H9 (cell line): Measurements from ENCODE around the gene NKAIN2. TPM values are rescaled to one million over a fixed set of nuclear protein-coding genes. Genes with fewer than 3 reads are reported as not detected.

Experiments used
- DNase-seq: peaks from one replicate; pipeline ENCODE4 v3.0.0-alpha.2; 2017
- H2AFZ ChIP-seq: one replicate; pipeline ENCODE4 v1.6.1; 2013; ENCODE audit warnings: mild to moderate bottlenecking, low read length, control low read depth, moderate library complexity
- H2AK5ac ChIP-seq: 2 replicates; pipeline ENCODE4 v1.6.1; 2013; ENCODE audit warnings: low read length, control low read depth, mixed read lengths; ENCODE audit not compliant: insufficient read length
- H2BK120ac ChIP-seq: one replicate; pipeline ENCODE4 v1.6.1; 2013; ENCODE audit warnings: low read depth, mild to moderate bottlenecking, low read length, control low read depth, inconsistent platforms; ENCODE audit not compliant: poor library complexity, severe bottlenecking
- H2BK12ac ChIP-seq: 2 replicates; pipeline ENCODE4 v1.6.1; 2013; ENCODE audit warnings: low read length, control low read depth, mixed read lengths, low read depth; ENCODE audit not compliant: insufficient read length
- H2BK15ac ChIP-seq: 2 replicates; pipeline ENCODE4 v1.6.1; 2013; ENCODE audit warnings: low read depth, low read length, control low read depth
- H2BK20ac ChIP-seq: one replicate; pipeline ENCODE4 v1.6.1; 2013; ENCODE audit warnings: low read depth, mild to moderate bottlenecking, low read length, control low read depth, inconsistent platforms; ENCODE audit not compliant: poor library complexity, severe bottlenecking
- H2BK5ac ChIP-seq: 2 replicates; pipeline ENCODE4 v1.6.1; 2013; ENCODE audit warnings: low read length, control low read depth, mixed read lengths; ENCODE audit not compliant: insufficient read length
- H3K14ac ChIP-seq: 2 replicates; pipeline ENCODE4 v1.6.1; 2013; ENCODE audit warnings: low read length, control low read depth; ENCODE audit not compliant: insufficient read depth
- H3K18ac ChIP-seq: 2 replicates; pipeline ENCODE4 v1.6.1; 2013; ENCODE audit warnings: low read depth, mild to moderate bottlenecking, mixed read lengths, low read length, control low read depth; ENCODE audit not compliant: insufficient read length
- H3K23ac ChIP-seq: 2 replicates; pipeline ENCODE4 v1.6.1; 2013; ENCODE audit warnings: low read length, control low read depth, mixed read lengths, low read depth; ENCODE audit not compliant: insufficient read length
- H3K23me2 ChIP-seq: 2 replicates; pipeline ENCODE4 v1.6.1; 2013; ENCODE audit warnings: low read depth, mild to moderate bottlenecking, mixed read lengths, low read length, control low read depth; ENCODE audit not compliant: insufficient read length, poor library complexity, severe bottlenecking
- H3K27ac ChIP-seq: 2 replicates; pipeline ENCODE4 v1.5.1; 2013; ENCODE audit warnings: low read length, control low read depth, mixed read lengths, low read depth; ENCODE audit not compliant: insufficient read length
- H3K27me3 ChIP-seq: 2 replicates; pipeline ENCODE4 v1.6.1; 2013; ENCODE audit warnings: low read length, control low read depth, inconsistent platforms; ENCODE audit not compliant: insufficient read depth
- H3K4ac ChIP-seq: 2 replicates; pipeline ENCODE4 v1.6.1; 2013; ENCODE audit warnings: low read depth, mild to moderate bottlenecking, control low read depth, inconsistent platforms, low read length, moderate library complexity
- H3K4me1 ChIP-seq: 2 replicates; pipeline ENCODE4 v1.6.1; 2013; ENCODE audit warnings: low read length, control low read depth, inconsistent platforms; ENCODE audit not compliant: insufficient read depth
- H3K4me2 ChIP-seq: 2 replicates; pipeline ENCODE4 v1.6.1; 2013; ENCODE audit warnings: low read length, control low read depth, mixed read lengths; ENCODE audit not compliant: insufficient read length, insufficient read depth
- H3K56ac ChIP-seq: 2 replicates; pipeline ENCODE4 v1.6.1; 2013; ENCODE audit warnings: low read depth, mild to moderate bottlenecking, mixed read lengths, low read length, control low read depth; ENCODE audit not compliant: insufficient read length
- H3K79me1 ChIP-seq: 2 replicates; pipeline ENCODE4 v1.6.1; 2013; ENCODE audit warnings: low read depth, mild to moderate bottlenecking, moderate library complexity, low read length, control low read depth, inconsistent platforms; ENCODE audit not compliant: insufficient read depth, poor library complexity, severe bottlenecking
- H3K79me2 ChIP-seq: 2 replicates; pipeline ENCODE4 v1.6.1; 2013; ENCODE audit warnings: low read length, control low read depth, inconsistent platforms; ENCODE audit not compliant: insufficient read depth
- H3K9ac ChIP-seq: 2 replicates; pipeline ENCODE4 v1.6.1; 2013; ENCODE audit warnings: low read length, control low read depth, mixed read lengths; ENCODE audit not compliant: insufficient read length; ENCODE audit errors: extremely low read depth
- H3K9me3 ChIP-seq: one replicate; pipeline ENCODE4 v1.6.1; 2013; ENCODE audit warnings: low read depth, low read length, inconsistent platforms; ENCODE audit not compliant: control insufficient read depth
- H3T11ph ChIP-seq: one replicate; pipeline ENCODE4 v1.6.1; 2013; ENCODE audit warnings: mild to moderate bottlenecking, low read length, control low read depth, inconsistent platforms
- H4K20me1 ChIP-seq: one replicate; pipeline ENCODE4 v1.6.1; 2013; ENCODE audit not compliant: control insufficient read depth, insufficient read length, insufficient read depth
- H4K5ac ChIP-seq: 2 replicates; pipeline ENCODE4 v1.6.1; 2013; ENCODE audit warnings: low read depth, mild to moderate bottlenecking, mixed read lengths, low read length, control low read depth; ENCODE audit not compliant: insufficient read length
- H4K8ac ChIP-seq: replicated peaks from 2 replicates; pipeline ENCODE4 v1.6.1; 2013; ENCODE audit warnings: low read length, control low read depth, mixed read lengths, low read depth; ENCODE audit not compliant: insufficient read length
- H4K91ac ChIP-seq: 2 replicates; pipeline ENCODE4 v1.6.1; 2013; ENCODE audit warnings: low read depth, mild to moderate bottlenecking, moderate library complexity, mixed read lengths, low read length, control low read depth; ENCODE audit not compliant: insufficient read length
- H3K27ac Mint-ChIP-seq, 3 experiments: 2 replicates in 2 of 3; 3 replicates in 1 of 3; pipeline ENCODE4 v1.8.0; 2020 to 2021; ENCODE audit warnings: mixed read lengths in 3 of 3, mild to moderate bottlenecking in 1 of 3, moderate library complexity in 1 of 3
- H3K27me3 Mint-ChIP-seq: 2 replicates; pipeline ENCODE4 v1.8.0; 2021; ENCODE audit warnings: low read depth, mild to moderate bottlenecking, moderate library complexity, mixed read lengths
- H3K36me3 Mint-ChIP-seq, 3 experiments: 2 replicates in 2 of 3; 3 replicates in 1 of 3; pipeline ENCODE4 v1.8.0; 2020 to 2021; ENCODE audit warnings: low read depth in 3 of 3, mixed read lengths in 3 of 3; ENCODE audit not compliant: insufficient read depth in 1 of 3
- H3K4me1 Mint-ChIP-seq, 2 experiments: 2 replicates each; pipeline ENCODE4 v1.8.0; 2020; ENCODE audit warnings: mixed read lengths in 2 of 2
- H3K4me3 Mint-ChIP-seq, 2 experiments: 2 replicates in 1 of 2; 3 replicates in 1 of 2; pipeline ENCODE4 v1.8.0; 2020 to 2021; ENCODE audit warnings: mild to moderate bottlenecking in 2 of 2, mixed read lengths in 2 of 2, moderate library complexity in 1 of 2
- H3K9me3 Mint-ChIP-seq, 2 experiments: 2 replicates in 1 of 2; 3 replicates in 1 of 2; pipeline ENCODE4 v1.8.0; 2020; ENCODE audit warnings: mild to moderate bottlenecking in 2 of 2, mixed read lengths in 2 of 2, moderate library complexity in 1 of 2
- WGBS: extraction: QIAGEN DNeasy Blood & Tissue Kit; methylation state at CpG from one replicate; pipeline ENCODE4 v1.1.7; 2013; ENCODE audit warnings: missing lambda C conversion rate, low lambda C conversion rate, mixed read lengths; ENCODE audit not compliant: insufficient read length; ENCODE audit errors: extremely low coverage; 5-methylcytosine and 5-hydroxymethylcytosine counted together
- total RNA-seq: library from RNA; stranded (reverse); gene quantifications from 2 replicates; pipeline ENCODE4 v1.2.1, GENCODE V29; 2021
- TF ChIP-seq, protein P1 (sequence below): fragments of 200-600 bp; sonication (generic); conservative IDR thresholded peaks from 3 replicates; pipeline ENCODE4 v1.8.0; 2021; ENCODE audit warnings: antibody characterized with exemption, mild to moderate bottlenecking

The NKAIN2 gene
- total RNA-seq, 1 experiment from 2014 or later = 0.17 TPM

DNA sequence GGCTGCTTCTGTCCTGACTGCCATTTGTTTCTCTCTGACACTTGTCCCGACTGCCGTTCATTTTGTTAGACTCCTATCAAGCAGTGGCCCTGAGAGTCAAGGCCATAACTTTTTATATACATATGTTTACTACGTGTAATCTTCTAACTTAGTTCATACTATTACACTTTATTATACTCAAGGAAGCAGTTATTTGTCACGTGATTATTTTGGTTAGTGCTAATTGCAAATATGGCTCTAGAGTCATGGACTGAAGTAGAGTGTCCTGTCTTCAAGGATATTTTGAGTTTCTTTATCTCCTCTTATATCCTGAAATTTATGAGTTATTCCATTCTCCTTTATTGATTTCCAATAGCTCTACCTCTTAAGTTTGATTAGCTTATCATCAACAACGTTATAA, 864.4 kb downstream of the NKAIN2 start:
- H3K9me3 Mint-ChIP-seq = no peaks in the 10 kb centered on the region
- H2AFZ ChIP-seq = no peak overlapping the region
- H3K4ac ChIP-seq = no peak overlapping the region
- H4K5ac ChIP-seq = no peak overlapping the region
- H3K23ac ChIP-seq = no peak overlapping the region
- no peaks in the 10 kb centered on the region for H3K79me2 ChIP-seq
- no peak overlapping the region for H2BK120ac ChIP-seq
- H2BK5ac ChIP-seq = no peak overlapping the region
- no peaks in the 10 kb centered on the region for H3K4me1 ChIP-seq
- 0 out of 7 replicates have a peak overlapping the region, but pooled peaks of 1 of the 3 experiments have one; percentile 5 for H3K27ac Mint-ChIP-seq
- no peak overlapping the region for H3T11ph ChIP-seq
- no peak overlapping the region for H4K91ac ChIP-seq
- no peak overlapping the region for H2BK15ac ChIP-seq
- H2BK12ac ChIP-seq = no peak overlapping the region
- no peak overlapping the region for H3K27ac ChIP-seq
- H3K56ac ChIP-seq = no peak overlapping the region
- no peaks in the 10 kb centered on the region for H3K27me3 Mint-ChIP-seq
- no peaks in the 10 kb centered on the region for H3K79me1 ChIP-seq
- DNase-seq = no peak
- H4K20me1 ChIP-seq = no peaks in the 10 kb centered on the region
- H3K18ac ChIP-seq = no peak overlapping the region
- no peaks in the 10 kb centered on the region for H3K9me3 ChIP-seq
- H2BK20ac ChIP-seq = no peak overlapping the region
- no peak overlapping the region for H2AK5ac ChIP-seq
- no peaks in the 10 kb centered on the region for H3K27me3 ChIP-seq
- no CpG with 5 or more reads among the region's 5 CpGs for WGBS
- no peak overlapping the region for H3K4me3 Mint-ChIP-seq
- H3K14ac ChIP-seq = no peak overlapping the region
- no peaks in the 10 kb centered on the region for H3K23me2 ChIP-seq
- H3K4me2 ChIP-seq = no peak overlapping the region
- no peak overlapping the region for H4K8ac ChIP-seq
- TF ChIP-seq, protein P1, sequence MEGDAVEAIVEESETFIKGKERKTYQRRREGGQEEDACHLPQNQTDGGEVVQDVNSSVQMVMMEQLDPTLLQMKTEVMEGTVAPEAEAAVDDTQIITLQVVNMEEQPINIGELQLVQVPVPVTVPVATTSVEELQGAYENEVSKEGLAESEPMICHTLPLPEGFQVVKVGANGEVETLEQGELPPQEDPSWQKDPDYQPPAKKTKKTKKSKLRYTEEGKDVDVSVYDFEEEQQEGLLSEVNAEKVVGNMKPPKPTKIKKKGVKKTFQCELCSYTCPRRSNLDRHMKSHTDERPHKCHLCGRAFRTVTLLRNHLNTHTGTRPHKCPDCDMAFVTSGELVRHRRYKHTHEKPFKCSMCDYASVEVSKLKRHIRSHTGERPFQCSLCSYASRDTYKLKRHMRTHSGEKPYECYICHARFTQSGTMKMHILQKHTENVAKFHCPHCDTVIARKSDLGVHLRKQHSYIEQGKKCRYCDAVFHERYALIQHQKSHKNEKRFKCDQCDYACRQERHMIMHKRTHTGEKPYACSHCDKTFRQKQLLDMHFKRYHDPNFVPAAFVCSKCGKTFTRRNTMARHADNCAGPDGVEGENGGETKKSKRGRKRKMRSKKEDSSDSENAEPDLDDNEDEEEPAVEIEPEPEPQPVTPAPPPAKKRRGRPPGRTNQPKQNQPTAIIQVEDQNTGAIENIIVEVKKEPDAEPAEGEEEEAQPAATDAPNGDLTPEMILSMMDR = no peak
- H3K9ac ChIP-seq = no peak overlapping the region
- no peaks in the 10 kb centered on the region for H3K4me1 Mint-ChIP-seq
- no peaks in the 10 kb centered on the region; a peak in 2 of 7 replicates for H3K36me3 Mint-ChIP-seq
